GM23248 (cell line): ENCODE measurements around the gene CYBC1. TPM values are rescaled to one million over a fixed set of nuclear protein-coding genes. Genes with fewer than 3 reads are reported as not detected.
A peak's percentile ranks its signal among the peaks of the same experiment; 100 is the strongest.

ENCODE experiments used
- DNase-seq: peaks from one replicate; pipeline ENCODE4 v3.0.0-alpha.2; 2015
- H2AFZ ChIP-seq: fragments of 200-600 bp; sonication (generic); 2 replicates; pipeline ENCODE4 v1.6.1; 2016; ENCODE audit warnings: antibody characterized with exemption
- H3F3A ChIP-seq: fragments of 200-600 bp; sonication (generic); 2 replicates; pipeline ENCODE4 v1.6.1; 2016; ENCODE audit warnings: mild to moderate bottlenecking, antibody characterized with exemption, mixed run types; ENCODE audit not compliant: insufficient read depth
- H3K27ac ChIP-seq: fragments of 200-600 bp; sonication (generic); 2 replicates; pipeline ENCODE4 v1.5.1; 2016; ENCODE audit warnings: mild to moderate bottlenecking
- H3K27me3 ChIP-seq: fragments of 200-600 bp; sonication (generic); replicated peaks from 2 replicates; pipeline ENCODE4 v1.6.1; 2016; ENCODE audit warnings: mild to moderate bottlenecking; ENCODE audit not compliant: insufficient read depth
- H3K36me3 ChIP-seq: fragments of 200-600 bp; sonication (generic); 2 replicates; pipeline ENCODE4 v1.6.1; 2016; ENCODE audit warnings: low read depth, mild to moderate bottlenecking
- H3K4me1 ChIP-seq: fragments of 200-600 bp; sonication (generic); 2 replicates; pipeline ENCODE4 v1.6.1; 2016; ENCODE audit warnings: mild to moderate bottlenecking; ENCODE audit not compliant: insufficient read depth
- H3K4me2 ChIP-seq: fragments of 200-600 bp; sonication (generic); one replicate; pipeline ENCODE4 v1.6.1; 2016; ENCODE audit warnings: mild to moderate bottlenecking; ENCODE audit not compliant: unreplicated experiment
- H3K4me3 ChIP-seq: fragments of 200-600 bp; sonication (generic); 2 replicates; pipeline ENCODE4 v1.5.1; 2016; ENCODE audit warnings: mild to moderate bottlenecking
- H3K79me2 ChIP-seq: fragments of 200-600 bp; sonication (generic); 2 replicates; pipeline ENCODE4 v1.6.1; 2016; ENCODE audit warnings: mild to moderate bottlenecking; ENCODE audit not compliant: insufficient read depth
- H3K9ac ChIP-seq: fragments of 200-600 bp; sonication (generic); 2 replicates; pipeline ENCODE4 v1.6.1; 2016; ENCODE audit warnings: mild to moderate bottlenecking
- H3K9me2 ChIP-seq: fragments of 200-600 bp; sonication (generic); 2 replicates; pipeline ENCODE4 v1.6.1; 2016; ENCODE audit warnings: mixed run types, mild to moderate bottlenecking, moderate library complexity; ENCODE audit not compliant: insufficient read depth
- H3K9me3 ChIP-seq: fragments of 200-600 bp; sonication (generic); one replicate; pipeline ENCODE4 v1.6.1; 2017; ENCODE audit warnings: low read depth
- H4K20me1 ChIP-seq: fragments of 200-600 bp; sonication (generic); 2 replicates; pipeline ENCODE4 v1.6.0; 2016; ENCODE audit not compliant: insufficient read depth
- EZH2 ChIP-seq: fragments of 200-600 bp; sonication (generic); IDR thresholded peaks from 2 replicates; pipeline ENCODE4 v1.6.1; 2018; ENCODE audit warnings: antibody characterized with exemption, mild to moderate bottlenecking; ENCODE audit not compliant: insufficient read depth, poor library complexity, severe bottlenecking
- EZH2phosphoT487 ChIP-seq: fragments of 200-600 bp; sonication (generic); IDR thresholded peaks from 2 replicates; pipeline ENCODE4 v1.6.1; 2018; ENCODE audit warnings: antibody characterized with exemption, moderate library complexity, mild to moderate bottlenecking, low read depth; ENCODE audit not compliant: insufficient read depth
- WGBS, 2 experiments: methylation state at CpG; one replicate each; pipeline ENCODE4 v1.1.6; 2015 to 2017; ENCODE audit warnings: low lambda C conversion rate in 2 of 2, low coverage in 1 of 2; ENCODE audit errors: missing lambda C conversion rate in 2 of 2; 5-methylcytosine and 5-hydroxymethylcytosine counted together
- in situ Hi-C: fragments of 300-500 bp; cut with MboI; formaldehyde crosslinking; loops from 2 replicates; pipeline ENCODE4 v1.15.0; 2020
- polyA plus RNA-seq: library from polyadenylated mRNA; unstranded; fragments of >200 nt; fragmentation: Nextera tagmentation; extraction: Ambion mirVana; gene quantifications from 2 replicates; pipeline ENCODE4 v1.2.1, GENCODE V29; 2016
- total RNA-seq: library from RNA; depleted of rRNA; stranded (reverse); fragments of >200 nt; shearing (Covaris generic); gene quantifications from 2 replicates; pipeline ENCODE4 v1.2.3, GENCODE V29; 2014

Gene CYBC1
- total and polyA plus RNA-seq, 2 experiments from 2014 or later = 58.3 to 66.5 TPM

DNA sequence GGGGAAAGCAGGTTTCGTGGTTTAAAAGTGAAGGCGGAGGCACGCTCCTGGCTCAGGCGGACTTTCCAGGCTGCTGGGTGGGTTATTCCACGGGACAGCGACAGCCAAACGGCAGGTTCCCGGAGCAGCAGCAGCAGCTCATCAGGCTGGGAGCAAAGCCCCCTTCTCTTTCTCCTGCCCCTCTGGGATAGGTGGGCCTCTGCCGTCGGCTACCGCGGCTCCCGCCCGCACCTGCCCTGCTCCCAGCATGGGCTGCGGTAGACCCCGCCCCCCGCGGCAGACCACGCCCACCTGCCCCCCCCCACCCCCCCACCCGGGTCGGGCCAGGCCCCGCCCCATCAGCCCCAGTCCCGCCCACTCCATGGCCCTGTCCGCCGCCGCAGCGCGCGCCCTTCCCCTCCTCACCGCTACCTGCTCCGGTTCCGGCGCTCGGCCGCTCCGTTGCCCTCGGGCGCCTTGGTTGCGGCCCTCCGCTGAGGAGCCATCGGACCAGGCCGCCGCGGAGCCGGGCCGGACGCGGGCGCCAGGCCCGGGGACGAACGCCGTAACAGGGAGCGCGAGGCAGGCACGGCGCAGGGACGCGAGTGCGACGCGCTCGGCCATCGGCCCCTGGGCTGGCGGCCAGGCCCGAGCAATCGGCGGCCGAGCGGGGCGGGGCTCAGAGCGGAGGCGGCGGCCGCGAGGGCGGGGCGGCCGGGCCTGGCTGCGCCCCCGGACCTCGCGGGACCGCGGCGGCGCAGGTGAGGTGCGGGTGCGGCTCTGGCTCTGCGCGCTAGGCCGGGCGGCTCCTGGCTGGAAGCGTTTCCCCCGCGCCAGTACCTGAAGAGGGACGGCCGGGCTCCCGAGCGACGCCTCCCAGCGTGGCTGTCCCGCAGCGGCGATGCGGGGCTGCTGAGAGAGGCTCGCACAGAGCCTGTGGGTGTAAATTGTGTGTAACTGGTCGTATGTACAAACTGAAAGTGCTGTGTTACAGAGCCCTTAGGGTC lies 32.3 kb downstream of the CYBC1 start, which contains the start of the genes HEXD and OGFOD3:
TSS of gene HEXD (plus strand) at position 347 of the 986 bp plus-strand sequence. CDS start 1,453 bp downstream, outside the sequence.
TSS of gene OGFOD3 (minus strand) at position 586 of the 986 bp plus-strand sequence. CDS start at position 485, 101 bp downstream.
- Histone ChIP-seq H3K79me2 (no peaks in the 10 kb centered on the region), H2AFZ (peak within 1 kb of the TSS; percentile 86), H4K20me1 (no peaks in the 10 kb centered on the region), H3K4me2 (peak within 1 kb of the TSS; percentile 76), H3F3A (no peaks in the 10 kb centered on the region), H3K9me3 (no peaks in the 10 kb centered on the region), H3K27me3 (no peaks in the 10 kb centered on the region), H3K4me3 (peak within 1 kb of the TSS; percentile 90), H3K27ac (0 out of 2 replicates have a peak within 1 kb of the TSS, but pooled peaks have one; percentile 30), H3K4me1 (peaks cover 8% of the 10 kb centered on the region; the same call in 1 of the 2 replicates), H3K36me3 (no peaks in the 10 kb centered on the region), H3K9me2 (no peaks in the 10 kb centered on the region), H3K9ac (peak within 1 kb of the TSS; percentile 73)
- DNase-seq = peak; percentile 95
- in situ Hi-C loops = loop anchor here (10.0 kb wide), 1 partner anchor 63 kb away; the partner anchor contains the start of gene TEX19
- TF ChIP-seq EZH2phosphoT487 (no peak), EZH2 (no peak)
- 5 to 6% methylated on average over 51 to 64 of the region's 108 CpGs for WGBS, 2 experiments

DNA sequence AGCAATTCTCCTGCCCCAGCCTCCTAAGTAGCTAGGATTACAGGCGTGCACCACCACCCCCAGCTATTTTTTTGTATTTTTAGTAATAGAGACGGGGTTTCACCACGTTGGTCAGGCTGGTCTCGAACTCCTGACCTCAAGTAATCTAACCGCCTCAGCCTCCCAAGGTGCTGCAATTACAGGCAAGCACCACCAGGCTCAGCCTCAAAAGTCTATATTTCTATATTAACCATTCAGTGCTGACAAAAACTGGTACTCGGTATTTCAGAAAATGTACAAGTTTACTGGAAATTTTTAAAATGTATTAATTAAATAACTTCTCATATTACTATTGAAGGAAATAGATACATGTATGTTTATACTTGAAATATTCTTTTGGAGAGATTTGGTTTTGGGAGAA lies 33.8 kb downstream of the CYBC1 start:
- in situ Hi-C loops = loop anchor here (10.0 kb wide), 1 partner anchor 62 kb away; the partner anchor contains the start of gene TEX19
- Histone ChIP-seq H3F3A (no peaks in the 10 kb centered on the region), H3K9ac (no peak overlapping the region), H3K36me3 (no peaks in the 10 kb centered on the region), H2AFZ (no peak overlapping the region), H3K9me3 (no peaks in the 10 kb centered on the region), H4K20me1 (no peaks in the 10 kb centered on the region), H3K27me3 (no peaks in the 10 kb centered on the region), H3K9me2 (no peaks in the 10 kb centered on the region), H3K79me2 (no peaks in the 10 kb centered on the region), H3K4me1 (peaks cover 8% of the 10 kb centered on the region; the same call in 1 of the 2 replicates), H3K4me3 (no peak overlapping the region), H3K4me2 (no peak overlapping the region), H3K27ac (no peak overlapping the region)
- TF ChIP-seq EZH2phosphoT487 (no peak), EZH2 (no peak)
- peak; percentile 28 for DNase-seq
- 89 to 92% methylated on average over 6 of the region's 6 CpGs for WGBS, 2 experiments

DNA sequence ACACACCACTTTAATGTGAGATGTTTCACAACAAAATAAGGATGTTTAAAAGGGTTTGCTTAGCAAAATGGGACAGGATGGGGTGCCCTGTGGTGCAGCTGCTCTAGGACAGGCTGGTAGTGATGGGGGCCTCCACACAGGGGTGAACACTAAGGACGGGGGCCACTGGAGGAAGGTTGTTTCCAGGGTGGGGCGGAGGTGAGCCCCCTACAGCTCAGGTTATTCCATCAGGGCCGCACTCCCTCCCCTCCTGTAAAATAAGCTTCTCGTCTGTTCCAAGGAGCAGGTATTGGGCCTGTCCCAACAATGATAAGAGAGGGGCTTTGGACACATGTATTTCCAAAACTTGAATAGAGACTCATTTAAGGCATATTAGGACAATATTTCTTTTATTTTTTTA lies 34.3 kb downstream of the CYBC1 start:
- in situ Hi-C loops = loop anchor here (10.0 kb wide), 1 partner anchor 61 kb away; the partner anchor contains the start of gene TEX19
- Histone ChIP-seq H2AFZ (no peak overlapping the region), H3K9ac (no peak overlapping the region), H3K9me2 (no peaks in the 10 kb centered on the region), H3K79me2 (no peaks in the 10 kb centered on the region), H3K4me2 (no peak overlapping the region), H3F3A (no peaks in the 10 kb centered on the region), H3K9me3 (no peaks in the 10 kb centered on the region), H3K27ac (no peak overlapping the region), H3K36me3 (no peaks in the 10 kb centered on the region), H4K20me1 (no peaks in the 10 kb centered on the region), H3K4me1 (peaks cover 8% of the 10 kb centered on the region; the same call in 1 of the 2 replicates), H3K4me3 (no peak overlapping the region), H3K27me3 (no peaks in the 10 kb centered on the region)
- WGBS, 2 experiments = 89% methylated on average over 4 of the region's 4 CpGs
- DNase-seq = no peak
- TF ChIP-seq EZH2 = no peak
- no peak for TF ChIP-seq EZH2phosphoT487

DNA sequence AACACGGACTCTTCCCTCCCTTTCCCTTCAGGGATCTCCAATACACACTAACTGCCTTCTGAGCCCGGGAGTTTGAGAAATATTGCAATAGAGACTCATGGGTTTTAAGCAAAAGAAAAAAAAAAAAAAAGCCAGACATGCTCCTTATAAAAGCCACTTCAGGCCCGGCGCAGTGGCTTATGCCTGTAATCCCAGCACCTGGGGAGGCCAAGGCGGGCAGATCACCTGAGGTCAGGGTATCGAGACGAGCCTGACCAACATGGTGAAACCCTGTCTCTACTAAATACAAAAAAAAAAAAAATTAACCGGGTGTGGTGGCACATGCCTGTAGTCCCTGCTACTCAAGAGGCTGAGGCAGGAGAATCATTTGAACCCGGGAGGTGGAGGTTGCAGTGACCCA lies 34.8 kb downstream of the CYBC1 start:
- H2AFZ ChIP-seq = no peak overlapping the region
- H3K9me2 ChIP-seq = no peaks in the 10 kb centered on the region
- 91 to 92% methylated on average over 9 of the region's 9 CpGs for WGBS, 2 experiments
- peaks cover 8% of the 10 kb centered on the region; the same call in 1 of the 2 replicates for H3K4me1 ChIP-seq
- no peak overlapping the region for H3K9ac ChIP-seq
- no peak overlapping the region for H3K4me3 ChIP-seq
- no peak for DNase-seq
- in situ Hi-C loops = loop anchor here (10.0 kb wide), 1 partner anchor 61 kb away; the partner anchor contains the start of gene TEX19
- H3K79me2 ChIP-seq = no peaks in the 10 kb centered on the region
- H3K9me3 ChIP-seq = no peaks in the 10 kb centered on the region
- TF ChIP-seq EZH2 (no peak), EZH2phosphoT487 (no peak)
- H3F3A ChIP-seq = no peaks in the 10 kb centered on the region
- no peak overlapping the region for H3K27ac ChIP-seq
- H4K20me1 ChIP-seq = no peaks in the 10 kb centered on the region
- no peaks in the 10 kb centered on the region for H3K36me3 ChIP-seq
- H3K4me2 ChIP-seq = no peak overlapping the region
- H3K27me3 ChIP-seq = no peaks in the 10 kb centered on the region
